HAP-1 (cell line): ENCODE data around the gene RHBDD1.
A peak's percentile ranks its signal among the peaks of the same experiment; 100 is the strongest.

ENCODE experiments used
- DNase-seq, 2 experiments: peaks; one replicate each; pipeline ENCODE4 v3.0.0-alpha.2; 2016 to 2020; ENCODE audit warnings: low spot score in 2 of 2
- H3K27me3 ChIP-seq: fragments of 250-450 bp; sonication (Bioruptor Pico); 2 replicates; pipeline ENCODE4 v1.5.1; 2020; ENCODE audit warnings: low read depth, mild to moderate bottlenecking, moderate library complexity
- H3K36me3 ChIP-seq: fragments of 250-450 bp; sonication (Bioruptor Pico); replicated peaks from 2 replicates; pipeline ENCODE4 v1.5.1; 2020; ENCODE audit warnings: mild to moderate bottlenecking
- H3K4me1 ChIP-seq: fragments of 250-450 bp; sonication (Bioruptor Pico); 2 replicates; pipeline ENCODE4 v1.5.1; 2020; ENCODE audit warnings: mild to moderate bottlenecking
- H3K4me3 ChIP-seq: fragments of 250-450 bp; sonication (Bioruptor Pico); 2 replicates; pipeline ENCODE4 v1.5.1; 2020; ENCODE audit warnings: mild to moderate bottlenecking, moderate library complexity
- H3K9me3 ChIP-seq: fragments of 250-450 bp; sonication (Bioruptor Pico); 2 replicates; pipeline ENCODE4 v1.5.1; 2020; ENCODE audit warnings: mild to moderate bottlenecking, moderate library complexity
- in situ Hi-C: fragments of 300-500 bp; cut with MboI; formaldehyde crosslinking; loops from 3 replicates; pipeline ENCODE4 v1.14.3; 2020; ENCODE audit warnings: low sequenced_read_pairs, inconsistent platforms, mixed read lengths

RHBDD1 gene

DNA sequence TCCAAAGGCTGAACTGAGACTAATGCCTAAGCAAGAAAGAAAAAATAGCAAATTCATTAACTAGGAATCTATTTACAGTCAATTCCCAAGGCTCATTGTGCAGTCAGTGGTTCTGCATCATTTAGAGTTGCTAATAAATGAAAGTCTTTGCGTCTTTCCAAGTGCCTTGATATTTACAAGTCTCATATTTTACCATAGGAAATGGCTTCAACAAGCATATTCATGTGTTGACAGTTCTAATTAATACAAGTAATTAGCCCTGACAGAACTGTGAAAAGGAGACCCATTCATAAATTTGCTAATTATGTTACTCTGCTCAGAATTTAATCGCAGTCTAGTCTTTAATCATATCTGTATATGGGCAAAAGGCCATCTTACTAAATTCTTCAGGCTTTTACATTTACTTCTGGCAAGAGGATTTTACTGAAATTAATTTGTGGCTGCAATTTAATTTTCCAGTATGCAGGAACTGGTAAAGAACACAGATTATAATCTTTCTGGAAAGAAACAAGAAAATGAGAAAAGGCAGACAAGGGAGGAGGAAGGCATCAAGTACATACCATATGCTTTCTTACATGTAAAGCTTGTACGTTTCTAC, 126.4 kb downstream of the RHBDD1 start:
- Histone ChIP-seq H3K4me3 (no peak overlapping the region), H3K9me3 (no peaks in the 10 kb centered on the region), H3K4me1 (no peaks in the 10 kb centered on the region), H3K27me3 (peaks cover 4% of the 10 kb centered on the region; the same call in 1 of the 2 replicates), H3K36me3 (no peaks in the 10 kb centered on the region)
- DNase-seq = no peak
- in situ Hi-C loops = no loop called here

DNA sequence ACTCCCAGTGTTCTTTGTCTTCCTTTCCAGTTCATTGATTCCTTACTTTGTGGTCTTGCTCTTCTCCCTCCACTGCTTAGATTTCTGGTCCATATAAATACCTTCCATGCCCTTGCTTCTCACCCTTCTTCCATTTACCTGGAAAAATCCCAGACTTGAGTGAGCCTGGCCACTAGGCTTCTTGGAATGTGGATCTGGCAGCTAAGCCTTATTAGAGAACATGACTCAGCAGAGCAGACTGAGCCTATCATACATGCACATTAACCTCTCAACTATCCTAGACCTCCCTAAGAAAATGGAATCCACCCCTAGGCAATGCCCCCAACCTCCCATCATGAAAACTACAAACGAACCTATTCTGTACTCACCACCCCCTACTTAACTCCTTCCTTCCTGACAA, 127.7 kb downstream of the RHBDD1 start:
- H3K9me3 ChIP-seq = no peaks in the 10 kb centered on the region; the same call in 1 of the 2 replicates
- in situ Hi-C loops = no loop called here
- H3K27me3 ChIP-seq = peaks cover 4% of the 10 kb centered on the region; the same call in 1 of the 2 replicates
- no peaks in the 10 kb centered on the region for H3K36me3 ChIP-seq
- H3K4me3 ChIP-seq = no peak overlapping the region
- DNase-seq = no peak
- H3K4me1 ChIP-seq = no peaks in the 10 kb centered on the region

DNA sequence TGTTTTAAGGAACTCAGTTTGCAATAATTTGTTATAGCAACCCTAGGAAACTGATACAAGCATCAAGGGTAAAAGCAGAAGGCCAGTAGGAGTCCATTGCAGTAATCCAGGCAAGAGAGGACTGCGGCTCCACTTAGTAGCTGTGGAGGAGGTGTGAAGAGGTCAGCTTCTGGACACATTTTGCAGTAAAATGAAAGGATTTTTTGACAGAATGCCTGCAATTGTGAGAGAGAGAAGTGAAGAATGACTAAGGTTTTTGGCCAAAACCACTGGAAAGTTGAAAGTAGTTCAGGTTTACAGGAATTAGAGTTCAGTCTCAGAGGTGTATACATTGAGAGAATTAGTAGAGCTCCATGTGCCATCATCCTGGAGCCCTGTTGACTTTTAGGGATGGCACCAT, 129.5 kb downstream of the RHBDD1 start:
- Histone ChIP-seq H3K36me3 (no peaks in the 10 kb centered on the region), H3K27me3 (peaks cover 4% of the 10 kb centered on the region; the same call in 1 of the 2 replicates), H3K4me1 (no peaks in the 10 kb centered on the region), H3K4me3 (no peak overlapping the region), H3K9me3 (no peaks in the 10 kb centered on the region; the same call in 1 of the 2 replicates)
- in situ Hi-C loops = no loop called here
- DNase-seq = no peak

DNA sequence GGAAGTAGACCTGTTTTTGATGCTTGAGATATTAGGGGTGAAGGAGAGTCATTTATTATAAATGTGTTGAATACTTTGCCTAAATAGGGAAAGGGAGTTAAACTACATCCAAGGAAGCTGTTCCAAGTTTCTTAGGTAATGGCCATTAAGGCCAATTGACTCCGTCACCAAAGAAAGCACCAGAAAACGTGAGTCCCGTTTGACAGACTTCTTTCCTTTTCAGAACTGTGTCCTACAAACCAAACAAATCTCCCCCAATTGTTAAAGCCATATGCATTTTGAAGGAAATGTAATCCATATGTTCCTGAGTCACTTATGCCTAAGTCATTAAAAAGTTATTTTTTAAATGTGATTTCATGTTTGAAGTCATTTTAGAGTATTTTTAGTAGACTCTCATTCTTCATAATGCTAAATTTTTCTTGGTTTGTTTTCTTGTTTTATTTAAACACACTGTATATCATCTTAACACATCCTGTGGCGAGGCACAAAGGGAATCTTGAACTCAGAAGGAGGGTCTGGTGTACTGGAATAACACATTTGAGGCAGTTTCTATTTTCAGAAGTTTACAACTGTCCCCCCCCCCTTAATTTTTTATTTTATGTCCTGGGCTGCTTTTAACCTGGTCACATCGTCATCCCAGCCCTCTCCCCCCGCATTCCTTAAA, 133.7 kb downstream of the RHBDD1 start:
- H3K4me1 ChIP-seq = no peaks in the 10 kb centered on the region
- no peaks in the 10 kb centered on the region; the same call in 1 of the 2 replicates for H3K9me3 ChIP-seq
- DNase-seq = no peak
- H3K27me3 ChIP-seq = no peaks in the 10 kb centered on the region
- no peaks in the 10 kb centered on the region for H3K36me3 ChIP-seq
- no peak overlapping the region for H3K4me3 ChIP-seq
- in situ Hi-C loops = no loop called here

DNA sequence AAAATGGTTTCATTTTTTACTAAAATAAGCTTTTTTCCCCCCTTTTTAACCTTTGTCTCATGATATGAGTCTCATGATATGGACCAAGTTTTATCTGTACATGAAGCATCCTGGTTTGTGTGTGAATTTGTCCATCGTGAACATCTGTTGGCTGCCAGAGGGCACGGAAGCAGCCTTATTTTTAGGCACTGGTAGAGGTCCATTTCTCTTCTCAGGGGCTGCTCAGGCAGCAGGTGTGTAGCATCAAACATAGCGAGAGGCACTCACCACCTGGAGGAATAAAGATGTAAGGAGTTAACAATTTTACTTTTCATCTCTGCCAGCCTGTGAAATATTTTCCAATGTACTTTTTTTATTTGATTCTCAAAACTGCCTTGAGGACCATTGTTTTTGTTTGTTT, 134.5 kb downstream of the RHBDD1 start:
- H3K4me1 ChIP-seq = no peaks in the 10 kb centered on the region
- no peak overlapping the region for H3K4me3 ChIP-seq
- DNase-seq = no peak
- in situ Hi-C loops = no loop called here
- H3K9me3 ChIP-seq = no peaks in the 10 kb centered on the region; the same call in 1 of the 2 replicates
- no peaks in the 10 kb centered on the region for H3K36me3 ChIP-seq
- H3K27me3 ChIP-seq = no peaks in the 10 kb centered on the region

DNA sequence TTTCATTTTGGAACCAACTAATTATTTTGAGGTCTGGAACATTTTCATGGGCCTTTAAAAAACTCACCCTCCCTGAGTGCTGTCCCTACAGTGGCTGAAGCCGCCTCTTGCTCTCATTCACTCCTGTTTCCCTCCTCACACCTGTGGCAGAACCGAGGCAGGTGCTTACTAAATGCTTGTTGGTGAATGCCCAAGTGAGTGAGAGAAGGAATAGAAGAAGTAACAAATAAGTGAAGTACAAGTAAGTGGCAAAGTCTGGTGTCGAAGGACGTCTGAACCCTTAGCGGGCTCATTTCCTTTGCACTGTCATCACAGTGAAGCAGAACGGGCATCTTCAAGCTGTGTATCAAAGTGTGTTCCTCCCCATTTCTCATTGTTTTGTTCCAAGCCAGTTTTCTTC, 135.2 kb downstream of the RHBDD1 start:
- H3K4me3 ChIP-seq = no peak overlapping the region
- in situ Hi-C loops = no loop called here
- no peaks in the 10 kb centered on the region; the same call in 1 of the 2 replicates for H3K9me3 ChIP-seq
- no peaks in the 10 kb centered on the region for H3K27me3 ChIP-seq
- no peaks in the 10 kb centered on the region for H3K4me1 ChIP-seq
- H3K36me3 ChIP-seq = no peaks in the 10 kb centered on the region
- no peak for DNase-seq

DNA sequence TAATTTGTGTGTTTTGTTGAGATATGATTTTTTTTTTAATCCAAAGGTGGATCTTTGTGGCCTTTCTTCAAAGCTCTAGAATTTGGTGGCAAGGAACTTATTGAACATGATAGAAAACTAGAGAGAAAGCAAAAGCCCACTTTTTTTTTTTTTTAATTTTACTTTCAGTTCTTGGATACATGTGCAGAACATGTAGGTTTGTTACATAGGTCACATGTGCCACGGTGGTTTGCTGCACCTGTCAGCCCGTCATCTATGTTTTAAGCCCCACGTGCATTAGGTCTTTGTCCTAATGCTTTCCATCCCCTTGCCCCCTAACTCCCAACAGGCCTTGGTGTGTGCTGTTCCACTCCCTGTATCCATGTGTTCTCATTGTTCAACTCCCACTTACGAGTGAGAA, 135.9 kb downstream of the RHBDD1 start:
- no peak for DNase-seq
- H3K4me3 ChIP-seq = no peak overlapping the region
- in situ Hi-C loops = no loop called here

DNA sequence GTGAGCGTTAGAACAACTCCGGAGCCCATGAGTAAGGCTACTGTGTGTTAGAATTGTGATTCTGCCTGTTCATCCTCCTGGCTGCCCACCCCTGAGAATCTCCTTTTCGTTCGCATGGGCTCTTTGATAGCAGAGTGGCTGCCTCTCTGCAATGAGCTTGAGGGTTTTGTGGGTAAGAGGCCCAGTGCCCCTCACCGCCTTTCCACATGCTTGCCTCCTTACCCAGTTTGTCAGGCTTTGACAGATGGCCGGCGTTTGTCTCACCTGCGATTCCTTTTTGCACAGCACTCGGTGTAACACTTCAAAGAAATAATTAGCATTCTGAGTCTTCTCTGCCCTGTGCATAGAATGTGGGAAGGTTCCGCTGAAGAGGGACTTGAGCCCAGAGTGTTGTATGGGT, 138.0 kb downstream of the RHBDD1 start:
- DNase-seq = no peak
- no peak overlapping the region for H3K4me3 ChIP-seq
- peaks cover 12% of the 10 kb centered on the region for H3K4me1 ChIP-seq
- in situ Hi-C loops = no loop called here
- no peaks in the 10 kb centered on the region for H3K9me3 ChIP-seq
- H3K36me3 ChIP-seq = no peaks in the 10 kb centered on the region
- H3K27me3 ChIP-seq = no peaks in the 10 kb centered on the region

More for the DNA sequence above, 135.9 kb downstream of the RHBDD1 start:
- H3K9me3 ChIP-seq = no peaks in the 10 kb centered on the region; the same call in 1 of the 2 replicates
- H3K36me3 ChIP-seq = no peaks in the 10 kb centered on the region
- no peaks in the 10 kb centered on the region for H3K27me3 ChIP-seq
- no peaks in the 10 kb centered on the region for H3K4me1 ChIP-seq

DNA sequence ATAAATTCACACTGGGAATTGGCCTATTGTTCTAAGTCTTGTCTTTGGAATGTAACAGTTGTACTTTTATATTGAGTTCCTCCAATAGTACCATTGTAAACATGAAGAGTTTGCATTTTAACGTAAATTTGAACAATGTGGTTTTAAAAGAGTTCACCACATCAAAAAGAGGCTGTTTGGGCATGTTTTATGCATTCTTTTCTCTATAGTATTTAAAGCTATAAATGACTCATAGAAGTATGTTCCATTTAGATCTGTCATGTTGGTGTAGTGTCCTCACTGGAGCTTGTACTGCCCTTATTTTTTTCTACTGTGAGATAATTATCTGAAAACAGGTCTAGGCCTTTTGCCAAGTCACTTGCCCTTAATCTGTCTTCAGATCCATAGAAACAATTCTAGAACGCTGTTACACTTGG, 141.9 kb downstream of the RHBDD1 start:
- Histone ChIP-seq H3K36me3 (no peaks in the 10 kb centered on the region), H3K9me3 (no peaks in the 10 kb centered on the region), H3K4me1 (peaks cover 12% of the 10 kb centered on the region), H3K27me3 (no peaks in the 10 kb centered on the region), H3K4me3 (no peak overlapping the region)
- peak; percentile 26 to 64 for DNase-seq
- in situ Hi-C loops = no loop called here

DNA sequence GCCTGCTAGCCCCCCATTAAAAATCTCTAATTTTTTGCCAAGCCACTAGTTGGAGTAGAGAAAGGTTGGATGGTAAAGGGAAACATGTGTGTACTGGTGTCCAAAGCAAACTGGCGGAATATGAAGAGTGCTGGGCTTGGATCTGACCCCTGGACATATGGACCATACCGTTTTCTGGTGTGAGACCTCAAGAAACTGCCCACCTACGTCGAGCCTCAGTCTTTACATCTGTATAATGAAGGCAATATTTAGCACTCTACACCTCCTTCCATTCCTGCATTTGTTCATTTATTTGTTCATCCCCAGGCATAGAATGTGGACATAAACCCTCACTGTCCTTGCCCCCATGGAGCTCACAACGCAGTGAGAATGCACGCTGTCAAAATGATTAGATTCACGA, 142.4 kb downstream of the RHBDD1 start:
- Histone ChIP-seq H3K9me3 (no peaks in the 10 kb centered on the region), H3K4me3 (no peak overlapping the region), H3K36me3 (no peaks in the 10 kb centered on the region), H3K4me1 (peaks cover 12% of the 10 kb centered on the region), H3K27me3 (no peaks in the 10 kb centered on the region)
- DNase-seq = no peak
- in situ Hi-C loops = no loop called here

DNA sequence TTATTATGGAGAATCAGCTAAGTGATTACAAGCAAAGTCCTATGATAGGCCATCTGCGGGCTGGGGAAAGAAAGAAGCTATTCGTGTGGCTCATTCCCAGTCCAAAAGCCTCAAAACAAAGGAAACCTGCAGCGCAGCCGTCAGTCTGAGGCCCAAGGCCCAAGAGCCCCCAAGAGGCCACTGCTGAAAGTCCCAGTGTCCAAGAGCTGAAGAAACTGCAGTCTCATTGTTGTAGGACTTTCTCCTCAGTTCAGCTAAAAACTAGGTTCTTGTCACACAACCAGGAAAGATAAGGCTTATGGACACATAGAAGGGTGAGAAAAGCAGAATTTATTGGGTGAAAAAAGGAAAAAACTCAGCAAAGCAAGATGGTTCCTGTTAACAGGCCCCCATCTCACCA, 143.2 kb downstream of the RHBDD1 start:
- no peak overlapping the region for H3K4me3 ChIP-seq
- no peaks in the 10 kb centered on the region for H3K36me3 ChIP-seq
- no peak for DNase-seq
- no peaks in the 10 kb centered on the region for H3K9me3 ChIP-seq
- in situ Hi-C loops = no loop called here
- no peaks in the 10 kb centered on the region for H3K27me3 ChIP-seq
- peaks cover 12% of the 10 kb centered on the region for H3K4me1 ChIP-seq

DNA sequence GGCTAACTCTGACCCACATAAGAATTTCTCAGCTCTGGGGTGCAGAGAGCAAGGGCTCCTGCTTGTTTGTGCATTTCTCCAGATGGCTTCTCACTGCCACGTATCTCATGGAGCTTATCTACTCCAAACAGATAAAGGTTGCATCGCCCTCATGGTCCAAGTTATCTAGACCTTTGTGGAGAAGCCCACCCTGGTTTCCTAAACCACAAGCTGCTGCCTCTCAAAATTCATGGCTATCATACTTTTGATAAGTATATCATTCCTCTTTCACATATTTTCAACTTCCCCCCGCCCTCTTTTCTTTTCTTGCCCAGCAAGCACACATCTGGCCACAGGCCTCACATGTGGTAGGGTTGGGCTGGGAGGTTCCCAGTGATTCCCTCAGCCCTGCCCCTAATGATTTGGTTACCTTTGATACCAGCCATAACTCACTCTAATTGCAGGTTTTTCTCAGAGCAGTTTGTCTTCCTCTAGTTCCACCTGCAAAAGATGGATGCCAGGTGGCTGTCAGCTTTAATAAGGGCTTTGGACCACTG, 146.0 kb downstream of the RHBDD1 start:
- DNase-seq = no peak
- no peaks in the 10 kb centered on the region for H3K27me3 ChIP-seq
- peaks cover 12% of the 10 kb centered on the region for H3K4me1 ChIP-seq
- H3K36me3 ChIP-seq = no peaks in the 10 kb centered on the region
- in situ Hi-C loops = loop anchor here (10.0 kb wide), 2 partner anchors 187 to 1317 kb away; partner anchors contain the start of gene IRS1
- no peaks in the 10 kb centered on the region for H3K9me3 ChIP-seq
- no peak overlapping the region for H3K4me3 ChIP-seq

DNA sequence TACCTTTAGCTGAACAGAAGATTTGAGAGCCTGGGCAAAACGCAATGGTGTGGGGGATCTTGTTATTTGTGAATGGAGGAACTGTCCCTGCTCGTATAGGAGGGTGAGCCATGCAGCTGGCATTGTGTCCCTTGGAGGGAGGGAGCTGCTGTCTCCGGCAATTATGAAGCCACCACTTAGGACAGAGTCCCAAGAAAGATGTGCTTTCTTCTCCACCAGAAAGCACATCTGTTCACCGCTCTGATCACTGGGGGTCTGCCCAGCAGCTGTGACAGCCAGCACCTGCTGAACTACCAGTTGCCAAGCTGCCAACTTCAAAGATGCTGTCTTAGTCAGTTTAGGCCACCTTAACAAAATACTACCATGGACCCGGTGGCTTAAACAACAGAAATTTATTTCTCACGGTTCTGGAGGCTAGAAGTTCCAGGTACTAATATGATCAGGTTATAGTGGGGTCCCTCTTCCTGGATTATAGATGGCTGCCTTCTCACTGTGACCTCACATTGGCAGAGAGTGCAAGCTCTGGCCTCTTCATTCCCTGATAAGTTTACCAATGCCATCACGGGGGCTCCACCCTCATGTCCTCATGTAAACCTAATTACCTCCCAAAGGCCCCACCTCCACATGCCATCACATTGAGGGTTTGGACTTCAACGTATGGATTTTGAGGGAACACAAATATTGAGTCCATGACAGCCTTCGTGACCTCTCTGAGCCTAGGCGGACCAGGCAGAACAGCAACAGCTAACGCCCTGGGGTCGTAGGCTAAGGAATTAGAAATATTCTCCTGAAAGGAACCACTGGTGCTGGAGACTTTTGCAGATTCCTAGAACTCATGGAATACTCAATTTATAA, 148.3 kb downstream of the RHBDD1 start:
- Histone ChIP-seq H3K36me3 (no peaks in the 10 kb centered on the region), H3K9me3 (no peaks in the 10 kb centered on the region), H3K4me3 (no peak overlapping the region), H3K4me1 (no peaks in the 10 kb centered on the region), H3K27me3 (peaks cover under 1% of the 10 kb centered on the region; the same call in 1 of the 2 replicates)
- in situ Hi-C loops = loop anchor here (10.0 kb wide), 2 partner anchors 189 to 1319 kb away; partner anchors contain the start of gene IRS1
- no peak for DNase-seq
